HUDEP-2 (cell line): ENCODE measurements around the gene EPB41.
A peak's percentile ranks its signal among the peaks of the same experiment; 100 is the strongest.
"Not testable (repeated sequence)": the region's sequence is repeated elsewhere in the genome, so short reads cannot be mapped to it uniquely, and the experiment has no call there.

Experiments
- DNase-seq, 76 experiments: peaks; one replicate each; lab custom pipeline; 2025; ENCODE audit not compliant: unreplicated experiment in 76 of 76; lab: John Stamatoyannopoulos, UW

The EPB41 gene

GRCh38 chr1:29090937-29091618 is 176.7 kb downstream of the EPB41 start:
- DNase-seq, result no peak

GRCh38 chr1:29092704-29093103 is 178.3 kb downstream of the EPB41 start:
- DNase-seq, result not testable (repeated sequence)

- no peak for DNase-seq
Measured at GRCh38 chr1:29094433-29094832, 180.1 kb downstream of the EPB41 start.

GRCh38 chr1:29094954-29095353 is 180.6 kb downstream of the EPB41 start:
- DNase-seq, result no peak

- DNase-seq, result no peak
Measured at GRCh38 chr1:29096231-29096886, 182.0 kb downstream of the EPB41 start.

- DNase-seq, result no peak
Measured at GRCh38 chr1:29099286-29099685, 184.9 kb downstream of the EPB41 start.

- no peak for DNase-seq
Measured at GRCh38 chr1:29100487-29100886, 186.1 kb downstream of the EPB41 start.

GRCh38 chr1:29105822-29106221 is 191.5 kb downstream of the EPB41 start:
- DNase-seq, result no peak

- DNase-seq, result not testable (repeated sequence)
Measured at GRCh38 chr1:29108041-29108440, 193.7 kb downstream of the EPB41 start.

GRCh38 chr1:29112705-29113412 is 198.5 kb downstream of the EPB41 start:
- DNase-seq, result no peak

GRCh38 chr1:29113413-29114117 is 199.2 kb downstream of the EPB41 start:
- DNase-seq, result no peak

- no peak for DNase-seq
Measured at GRCh38 chr1:29114654-29115053, 200.3 kb downstream of the EPB41 start.

- DNase-seq, result no peak
Measured at GRCh38 chr1:29117381-29117780, 203.0 kb downstream of the EPB41 start.

GRCh38 chr1:29119121-29119929 is 205.0 kb downstream of the EPB41 start:
- no peak for DNase-seq

GRCh38 chr1:29120367-29120766 is 206.0 kb downstream of the EPB41 start:
- DNase-seq, result no peak

GRCh38 chr1:29120947-29121485 is 206.6 kb downstream of the EPB41 start:
- peak in 63 of 76 experiments; percentile 3 to 79 (median 53) for DNase-seq

- DNase-seq, result peak in 1 of 76 experiments; percentile 38
Measured at GRCh38 chr1:29121516-29121935, 207.2 kb downstream of the EPB41 start.

- peak in 4 of 76 experiments; percentile 13 to 38 (median 24) for DNase-seq
Measured at GRCh38 chr1:29121936-29122681, 207.7 kb downstream of the EPB41 start.

GRCh38 chr1:29122682-29123052 is 208.3 kb downstream of the EPB41 start:
- peak in 7 of 76 experiments; percentile 12 to 38 (median 23) for DNase-seq
